Activated T-helper 1 cell treated with Interleukin-2 at 50 U/mL for 16 hours (primary cell): ENCODE results near the gene SHKBP1.
"Not testable (repeated sequence)": the region's sequence is repeated elsewhere in the genome, so short reads cannot be mapped to it uniquely, and the experiment has no call there.

Experiments used
- DNase-seq: peaks from one replicate; pipeline ENCODE4 v3.0.0-alpha.2; 2020; ENCODE audit warnings: low read depth

The SHKBP1 gene

GRCh38 chr19:40616178-40616577 is 39.5 kb downstream of the SHKBP1 start:
- no peak for DNase-seq

- DNase-seq: no peak
These were observed 40.3 kb downstream of the SHKBP1 start for GRCh38 chr19:40616941-40617340.

GRCh38 chr19:40617961-40618360 is 41.3 kb downstream of the SHKBP1 start:
- DNase-seq: no peak

GRCh38 chr19:40619333-40620160 is 42.9 kb downstream of the SHKBP1 start:
- DNase-seq: no peak

GRCh38 chr19:40620161-40620485 is 43.5 kb downstream of the SHKBP1 start:
- DNase-seq: no peak

- DNase-seq: no peak
These were observed 44.6 kb downstream of the SHKBP1 start for GRCh38 chr19:40621283-40621682.

GRCh38 chr19:40621966-40622772 is 45.5 kb downstream of the SHKBP1 start:
- DNase-seq: no peak

- no peak for DNase-seq
These were observed 46.1 kb downstream of the SHKBP1 start for GRCh38 chr19:40622773-40623075.

- no peak for DNase-seq
These were observed 47.0 kb downstream of the SHKBP1 start for GRCh38 chr19:40623403-40624251.

GRCh38 chr19:40624369-40625153 is 47.9 kb downstream of the SHKBP1 start:
- not testable (repeated sequence) for DNase-seq

GRCh38 chr19:40625406-40626120 is 48.9 kb downstream of the SHKBP1 start:
- DNase-seq: no peak

GRCh38 chr19:40626918-40627317 is 50.2 kb downstream of the SHKBP1 start:
- no peak for DNase-seq

GRCh38 chr19:40627486-40628279 is 51.0 kb downstream of the SHKBP1 start:
- no peak for DNase-seq

GRCh38 chr19:40629346-40629745 is 52.7 kb downstream of the SHKBP1 start:
- no peak for DNase-seq

GRCh38 chr19:40630571-40631160 is 54.0 kb downstream of the SHKBP1 start:
- no peak for DNase-seq

GRCh38 chr19:40632311-40633036 is 55.8 kb downstream of the SHKBP1 start:
- DNase-seq: no peak

- DNase-seq: no peak
These were observed 56.5 kb downstream of the SHKBP1 start for GRCh38 chr19:40633207-40633606.

GRCh38 chr19:40638327-40638726 is 61.7 kb downstream of the SHKBP1 start:
- DNase-seq: no peak

- no peak for DNase-seq
These were observed 62.9 kb downstream of the SHKBP1 start for GRCh38 chr19:40639638-40639982.
